GM18519 (cell line): Measurements from ENCODE around the gene RBM23.
A peak's percentile ranks its signal among the peaks of the same experiment; 100 is the strongest.
"Not testable (repeated sequence)": the region's sequence is repeated elsewhere in the genome, so short reads cannot be mapped to it uniquely, and the experiment has no call there.

Source experiments
- ATAC-seq: cut with Tn5 transposase; IDR thresholded peaks from one replicate; pipeline ENCODE4 v1.9.1; 2021; ENCODE audit warnings: mild to moderate bottlenecking, moderate library complexity; ENCODE audit not compliant: unreplicated experiment, low FRiP score

Gene RBM23

DNA sequence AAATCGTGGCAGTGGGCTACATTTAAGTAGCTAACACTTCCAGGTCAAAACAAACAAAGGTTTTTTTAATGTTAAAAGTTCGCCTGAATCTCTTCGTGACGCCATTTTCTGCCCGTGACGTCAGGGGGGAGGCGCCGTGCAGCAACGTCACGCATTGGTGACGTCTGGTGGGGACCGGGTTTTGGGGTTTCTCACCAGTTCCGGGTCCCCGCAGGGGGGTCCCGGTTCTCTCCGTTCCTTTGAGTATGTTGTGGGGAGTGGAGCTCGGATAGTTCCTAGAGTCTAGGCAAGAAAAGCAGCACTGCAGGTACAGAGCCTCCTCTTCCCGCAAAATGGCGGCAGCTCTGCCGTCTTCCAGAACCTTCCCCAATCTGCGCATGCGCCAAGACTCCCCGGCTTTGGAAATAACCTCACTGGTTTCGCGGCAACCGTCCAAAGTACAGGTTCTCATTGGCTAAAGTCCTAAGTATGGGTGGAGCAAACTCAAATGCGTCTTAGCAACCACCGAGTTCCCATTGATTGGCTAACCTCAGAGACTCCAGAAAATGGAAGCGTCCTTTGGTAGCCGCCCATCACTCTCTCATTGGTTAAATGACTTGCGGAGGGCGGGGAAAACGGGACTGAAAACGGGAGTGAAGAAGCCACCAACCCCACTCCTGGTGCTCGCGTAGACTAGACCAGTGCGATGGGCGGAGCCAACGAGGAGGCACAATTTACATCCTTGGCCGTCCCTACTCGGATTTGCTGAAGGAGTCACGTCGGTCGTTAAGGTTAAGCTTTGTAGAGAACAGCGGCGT, at the start of gene RBM23:
Gene RBM23, minus strand, starts transcription at position 346 of the 797 bp plus-strand sequence.
- peak; percentile 81 for ATAC-seq

DNA sequence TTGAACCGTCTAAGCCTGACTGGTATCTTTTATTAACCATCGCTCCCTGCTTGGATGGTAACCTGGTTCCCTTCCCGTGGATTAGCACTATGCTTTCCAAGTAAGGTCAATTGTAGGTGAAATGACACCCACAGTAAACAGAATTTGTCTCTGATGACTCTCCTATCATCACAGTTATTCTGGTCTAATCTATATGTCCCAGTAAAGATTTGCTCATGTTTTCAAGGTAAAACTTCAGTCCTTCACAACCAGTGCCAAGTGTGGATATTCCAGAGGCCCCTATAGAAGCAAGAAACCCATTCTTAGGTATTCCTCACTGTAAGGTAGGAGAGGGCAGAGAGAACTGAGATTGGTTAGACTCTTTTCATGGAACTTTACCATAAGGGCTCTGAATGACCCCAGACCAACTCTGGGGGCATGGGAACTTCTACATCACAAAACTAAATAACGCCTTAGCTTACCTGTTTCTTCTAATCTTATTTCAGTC, 47.9 kb upstream of the RBM23 start:
- ATAC-seq: no peak

DNA sequence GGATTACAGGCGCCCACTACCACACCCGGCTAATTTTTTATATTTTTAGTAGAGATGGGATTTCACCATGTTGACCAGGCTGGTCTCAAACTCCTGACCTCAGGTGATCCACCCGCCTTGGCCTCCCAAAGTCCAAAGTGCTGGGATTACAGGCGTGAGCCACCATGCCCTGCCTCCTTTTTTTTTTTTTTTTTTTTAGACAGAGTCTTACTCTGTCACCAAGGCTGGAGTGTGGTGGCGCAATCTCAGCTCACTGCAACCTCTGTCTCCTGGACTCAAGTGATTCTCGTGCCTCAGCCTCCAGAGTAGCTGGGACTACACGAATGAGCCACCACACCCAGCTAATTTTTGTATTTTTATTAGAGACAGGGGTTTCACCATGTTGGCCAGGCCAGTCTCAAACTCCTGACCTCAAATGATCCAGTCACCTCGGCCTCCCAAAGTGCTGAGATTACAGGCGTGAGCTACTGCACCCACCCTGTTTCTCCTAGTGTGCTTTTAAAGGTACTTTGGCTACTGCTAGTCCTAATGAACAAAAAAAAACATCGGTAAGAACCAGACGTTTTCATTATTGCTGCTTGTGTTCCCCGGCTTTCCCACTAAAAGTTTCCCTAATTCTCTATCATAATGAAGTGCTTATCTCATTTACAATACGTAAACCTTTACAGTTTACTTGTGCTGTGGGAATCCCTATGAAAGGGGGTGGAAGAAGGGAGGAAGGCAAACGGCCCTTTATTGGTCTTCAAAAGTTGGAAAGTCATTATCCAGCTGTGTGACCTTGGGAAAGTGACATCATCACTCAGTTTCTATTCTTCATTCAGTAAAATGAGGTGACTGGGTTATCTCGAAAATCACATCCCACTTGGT, 47.2 kb upstream of the RBM23 start:
- ATAC-seq: not testable (repeated sequence)

DNA sequence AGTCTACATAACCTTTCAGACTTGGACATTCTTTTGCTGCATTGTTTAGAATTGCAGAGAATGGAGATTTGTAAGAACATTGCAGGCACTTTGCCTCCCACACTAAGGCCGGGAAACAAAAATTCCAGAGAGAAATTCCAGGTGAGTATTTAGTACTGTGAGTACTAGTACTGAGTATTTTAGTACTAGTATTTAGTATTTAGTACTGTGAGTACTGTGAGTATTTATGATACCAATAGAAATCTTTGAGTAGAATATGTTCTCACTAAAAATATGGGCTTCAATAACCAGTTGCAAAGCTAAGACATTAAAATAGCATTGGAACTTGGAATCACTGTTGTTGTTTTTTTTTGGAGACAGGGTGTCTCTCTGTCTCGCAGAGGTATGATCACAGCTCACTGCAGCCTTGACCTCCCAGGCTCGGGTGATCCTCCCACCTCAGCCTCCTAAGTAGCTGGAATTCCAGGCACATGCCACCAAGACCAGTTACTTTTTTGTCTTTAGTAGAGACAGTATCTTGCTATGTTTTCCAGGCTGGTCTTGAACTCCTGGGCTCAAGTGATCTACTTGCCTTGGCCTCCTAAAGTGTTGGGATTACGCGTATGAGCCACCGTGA, 43.2 kb upstream of the RBM23 start:
- no peak for ATAC-seq

DNA sequence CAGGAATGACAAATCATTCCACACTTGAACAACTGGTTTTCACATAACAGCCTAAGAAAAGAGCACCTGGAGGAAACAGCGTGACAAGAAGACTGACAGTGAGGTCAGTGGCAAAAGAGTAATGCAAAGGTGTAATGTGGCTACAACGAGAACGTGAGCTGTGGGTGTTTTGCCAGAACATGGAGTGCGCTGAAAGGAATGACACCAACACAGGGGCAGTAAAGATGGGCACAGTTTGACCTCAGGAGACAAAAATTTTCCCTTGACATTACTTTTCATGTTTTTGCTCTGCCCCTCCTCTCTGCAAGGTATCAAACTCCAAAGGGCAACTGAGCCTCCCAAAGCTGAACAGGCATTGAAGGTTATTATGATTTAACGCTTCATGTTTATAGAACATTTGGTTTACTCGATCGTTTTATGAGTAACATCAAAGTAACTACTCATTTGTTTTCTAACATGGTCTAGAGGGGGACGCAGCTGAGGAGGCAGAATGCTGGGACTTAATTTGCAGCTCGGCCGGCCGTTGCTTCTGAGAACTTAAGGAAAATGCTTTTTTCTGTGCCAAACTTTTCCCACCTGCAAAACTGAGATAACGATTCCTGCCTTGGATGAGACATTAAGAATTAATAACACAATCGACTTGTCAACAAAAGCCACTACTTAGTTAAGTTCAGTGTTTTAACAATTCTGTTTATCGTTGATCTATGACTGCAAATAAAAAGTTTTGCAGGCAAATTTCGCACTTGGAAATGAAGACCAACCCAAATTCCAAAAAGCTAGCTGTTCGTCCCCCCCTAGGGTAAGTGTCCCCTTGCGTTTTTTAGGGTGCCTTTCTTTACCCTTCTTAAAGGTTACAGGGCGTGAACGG, 37.0 kb upstream of the RBM23 start:
- ATAC-seq: no peak

DNA sequence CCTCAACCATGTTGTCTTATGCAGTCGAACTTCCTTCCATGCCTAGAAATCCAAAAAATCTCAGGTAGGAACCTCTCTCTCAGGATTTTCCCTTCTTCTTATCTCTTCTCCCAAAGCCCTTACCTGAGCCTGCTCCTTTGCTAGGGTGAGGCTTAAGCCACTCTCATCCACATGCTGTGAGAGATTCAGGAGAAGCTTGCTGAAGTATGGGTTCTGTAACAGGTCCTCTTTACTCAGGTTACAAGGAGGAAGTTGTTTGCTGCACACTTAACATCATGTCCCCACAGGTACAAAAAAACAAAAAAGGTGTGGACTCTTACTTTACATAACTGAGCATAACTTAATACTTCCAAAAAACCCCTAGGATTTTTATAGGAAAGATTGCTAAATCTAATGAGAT, 33.5 kb upstream of the RBM23 start:
- no peak for ATAC-seq

DNA sequence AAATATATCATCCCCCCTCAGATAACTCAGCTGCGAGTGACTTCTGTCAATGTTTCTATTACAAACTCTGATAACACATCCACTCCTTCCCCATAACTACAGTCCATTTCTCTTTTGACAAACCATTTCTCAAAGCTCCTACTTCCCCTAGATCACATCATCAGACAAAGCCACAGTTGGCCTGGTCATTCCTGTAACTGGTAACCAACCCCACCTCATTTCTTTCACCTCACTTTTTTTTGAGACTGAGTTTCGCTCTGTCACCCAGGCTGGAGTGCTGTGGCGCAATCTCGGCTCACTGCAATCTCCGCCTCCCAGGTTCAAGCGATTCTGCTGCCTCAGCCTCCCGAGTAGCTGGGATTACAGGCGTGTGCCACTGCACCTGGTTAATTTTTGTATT, 32.8 kb upstream of the RBM23 start:
- ATAC-seq: not testable (repeated sequence)

DNA sequence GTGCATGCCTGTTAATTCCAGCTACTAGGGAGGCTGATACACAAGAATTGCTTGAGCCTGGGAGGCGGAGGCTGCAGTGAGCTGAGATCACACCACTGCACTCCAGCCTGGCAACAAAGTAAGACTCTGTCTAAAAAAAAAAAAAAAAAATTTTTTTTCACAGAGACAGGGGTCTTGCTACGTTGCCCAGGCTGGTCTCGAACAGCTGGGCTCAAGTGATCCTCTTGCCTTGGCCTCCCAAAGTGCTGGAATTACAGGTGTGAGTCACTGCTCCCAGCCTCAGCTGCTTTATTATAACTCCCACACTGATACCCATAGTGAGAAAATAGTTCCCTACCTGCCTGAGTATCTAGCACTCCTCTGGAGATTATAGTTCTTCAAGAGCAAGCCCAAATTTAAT, 26.7 kb upstream of the RBM23 start:
- ATAC-seq: no peak

DNA sequence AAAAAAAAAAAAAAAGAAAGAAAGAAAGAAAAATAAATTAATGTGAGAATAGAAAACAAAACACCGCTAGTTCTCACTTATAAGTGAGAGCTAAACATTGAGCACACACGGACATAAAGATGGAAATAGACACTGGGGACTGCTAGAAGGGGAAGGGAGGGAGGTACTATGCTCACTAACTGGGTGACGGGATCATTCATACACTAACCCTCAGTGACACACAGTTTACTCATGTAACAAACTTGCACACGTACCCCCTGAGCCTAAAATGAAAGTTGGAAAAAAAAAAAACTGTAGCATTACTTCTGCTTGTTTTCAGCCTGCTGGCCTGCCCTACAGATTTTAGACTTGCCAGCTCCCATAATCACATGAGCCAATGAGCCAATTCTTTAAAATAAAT, 20.7 kb upstream of the RBM23 start:
- ATAC-seq: no peak

DNA sequence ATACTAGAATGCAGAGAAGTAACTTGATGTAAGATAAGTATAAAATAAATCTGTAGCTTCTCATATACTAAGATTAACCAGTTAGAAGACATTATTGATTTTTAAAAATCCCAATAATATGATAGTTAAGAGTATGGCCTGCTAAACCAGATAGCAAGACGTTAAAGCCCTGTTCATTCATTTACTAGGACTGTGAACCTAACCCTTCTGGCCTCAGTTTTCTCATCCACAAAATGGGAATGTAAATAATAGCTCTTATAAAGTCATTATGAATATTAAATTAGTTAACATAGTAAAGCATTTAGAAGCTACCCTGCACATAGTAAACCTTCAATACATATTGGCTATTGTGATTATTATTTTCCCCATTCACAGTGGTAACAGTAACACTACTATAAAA, 16.2 kb upstream of the RBM23 start:
- no peak for ATAC-seq

DNA sequence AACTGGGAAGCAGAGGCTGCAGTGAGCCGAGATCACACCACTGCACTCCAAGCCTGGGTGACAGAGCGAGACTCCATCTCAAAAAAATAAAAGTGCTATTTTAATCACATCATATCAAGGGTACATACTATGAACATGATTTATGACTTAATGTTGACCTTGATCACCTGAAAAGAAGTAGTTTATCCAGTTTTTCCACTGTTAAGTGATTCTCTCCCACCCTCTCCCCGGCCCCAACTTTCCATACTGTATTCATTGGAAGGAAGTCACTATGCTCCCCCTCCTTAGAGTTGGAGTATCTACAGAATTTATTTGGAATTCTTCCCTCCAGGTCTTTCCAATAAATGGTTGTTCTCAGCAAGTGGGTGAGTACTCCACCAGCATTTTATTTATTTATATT, 13.2 kb upstream of the RBM23 start:
- ATAC-seq: no peak

DNA sequence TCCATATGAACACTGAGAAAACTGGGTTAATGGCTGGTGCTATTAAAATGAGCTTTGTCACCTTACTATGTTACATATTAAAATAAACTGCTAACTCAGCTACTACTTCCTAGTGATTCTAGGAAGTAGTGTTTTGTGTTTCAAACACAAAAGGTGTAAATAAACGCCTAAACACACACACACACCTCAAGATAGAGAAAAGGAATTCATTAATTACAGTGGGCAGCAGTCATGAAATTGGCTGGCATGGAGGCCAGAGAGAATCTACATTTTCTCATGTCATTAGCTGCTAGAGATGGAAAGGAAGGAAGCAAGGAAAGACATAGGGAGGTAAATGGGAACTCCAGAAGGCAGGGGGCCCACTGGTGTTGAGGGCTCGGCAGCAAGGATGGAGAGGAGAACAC, 11.0 kb upstream of the RBM23 start:
- no peak for ATAC-seq

DNA sequence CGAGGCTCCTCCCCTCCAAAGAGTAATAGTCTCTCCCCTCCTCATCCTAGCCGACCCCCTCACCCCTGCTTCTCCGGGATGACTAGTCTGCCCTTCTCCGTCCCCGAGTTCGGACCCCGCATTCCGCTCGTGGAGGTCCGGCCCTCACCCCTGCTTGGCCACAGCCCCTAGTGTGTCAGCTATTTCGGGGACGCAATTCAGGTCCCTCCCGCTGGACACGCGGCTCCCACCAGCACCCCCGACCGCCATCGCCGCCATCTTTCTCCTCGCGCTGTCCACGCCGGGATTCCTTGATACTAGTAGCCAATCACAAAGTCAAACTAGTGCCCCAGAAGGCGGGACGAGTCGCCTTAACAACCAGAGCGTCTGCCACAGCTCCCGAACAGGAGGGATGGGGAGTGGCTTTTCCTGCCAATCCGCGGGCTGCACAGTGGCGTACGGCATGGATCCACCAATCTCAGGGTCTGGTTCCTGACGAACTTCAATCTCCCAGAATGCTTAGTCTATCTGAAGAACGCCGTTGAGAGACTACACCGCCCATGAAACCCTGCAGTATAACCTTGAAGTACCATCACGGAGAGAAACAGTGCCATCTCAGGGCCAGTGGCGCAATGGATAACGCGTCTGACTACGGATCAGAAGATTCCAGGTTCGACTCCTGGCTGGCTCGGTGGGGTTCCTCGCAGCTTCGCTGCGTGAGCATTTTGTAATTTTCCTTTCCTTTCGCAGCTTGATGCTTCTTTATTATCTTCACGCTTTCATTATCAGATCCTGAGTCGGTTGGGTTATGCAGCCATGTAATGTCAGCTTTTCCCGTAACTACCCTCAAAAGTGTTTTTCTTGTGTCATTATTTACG, 10.4 kb upstream of the RBM23 start, which contains the start of gene PRMT5:
Gene PRMT5, minus strand, starts transcription at position 273 of the 857 bp plus-strand sequence. Its CDS starts 15 bp downstream, at position 258.
- peak; percentile 81 for ATAC-seq

DNA sequence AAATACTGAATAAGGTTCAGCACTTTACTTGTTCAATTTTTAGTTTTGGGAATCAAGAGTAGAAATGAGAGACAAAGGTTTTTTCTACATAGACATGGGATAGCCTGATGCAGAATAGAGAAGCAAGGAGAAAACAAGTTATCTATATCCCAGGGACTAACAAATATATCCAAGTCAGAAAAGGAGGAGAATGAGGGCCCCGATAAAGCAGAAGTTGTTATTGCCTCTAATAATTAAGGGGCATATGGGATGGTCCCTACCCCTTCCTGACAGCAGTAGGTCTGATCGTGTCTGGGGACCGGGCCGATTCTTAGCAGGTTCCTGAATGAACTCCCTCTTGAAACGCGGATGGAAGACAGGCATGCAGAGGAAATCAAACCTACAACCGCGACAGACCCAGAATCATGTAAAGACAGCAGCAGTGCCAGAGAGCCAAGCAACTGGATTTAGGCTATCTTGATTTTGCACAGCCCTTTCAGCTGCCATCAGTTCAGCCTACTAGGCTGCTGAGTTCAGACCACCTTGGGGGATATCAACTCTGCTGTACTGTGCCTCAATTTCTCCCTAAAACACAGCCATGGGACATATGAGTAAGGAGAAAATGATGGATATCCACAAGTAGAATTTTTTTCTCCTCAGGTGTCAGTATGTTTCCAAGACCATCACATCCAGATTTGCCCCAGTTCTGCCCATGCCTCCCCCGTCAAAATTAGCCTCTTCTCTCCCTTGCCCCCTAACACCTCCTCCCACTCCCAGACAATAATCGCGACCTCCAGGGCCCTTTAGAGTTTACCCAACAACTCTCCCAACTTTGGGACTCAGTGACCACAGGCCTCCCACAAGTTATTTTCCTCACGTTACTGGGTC, 9.5 kb upstream of the RBM23 start:
- no peak for ATAC-seq

DNA sequence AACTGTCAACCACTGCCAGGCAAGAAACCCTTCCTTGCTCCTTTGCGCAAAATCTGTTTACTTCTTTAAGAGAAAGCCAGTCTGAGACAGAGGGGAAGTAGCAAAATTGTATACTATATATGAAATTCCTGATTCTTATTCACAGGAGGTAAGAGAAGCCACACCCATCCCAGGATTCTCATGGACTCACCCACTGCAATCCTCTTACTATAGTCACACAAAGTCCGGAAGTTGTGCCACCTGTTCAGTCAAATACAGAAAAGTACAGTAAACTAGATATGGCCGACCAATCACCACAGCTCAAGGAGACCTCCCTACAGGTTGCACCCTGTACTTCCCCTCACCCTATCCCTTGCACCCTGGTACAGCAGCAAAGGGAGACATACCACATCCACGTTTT, 7.4 kb upstream of the RBM23 start:
- no peak for ATAC-seq

DNA sequence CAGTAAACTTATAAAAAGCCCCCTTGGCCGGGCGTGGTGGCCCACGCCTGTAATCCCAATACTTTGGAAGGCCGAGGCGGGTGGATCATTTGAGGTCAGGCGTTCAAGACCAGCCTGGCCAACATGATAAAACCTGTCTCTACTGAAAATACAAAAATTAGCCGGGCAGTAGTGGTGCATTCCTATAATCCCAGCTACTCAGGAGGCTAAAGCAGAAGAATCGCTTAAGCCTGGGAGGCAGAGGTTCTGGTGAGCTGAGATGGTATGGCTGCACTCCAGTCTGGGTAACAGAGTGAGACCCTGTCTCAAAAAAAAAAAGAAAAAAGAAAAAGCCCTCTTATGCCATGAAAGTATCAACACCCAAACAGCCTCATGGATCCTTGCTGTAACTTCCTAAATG, 6.6 kb upstream of the RBM23 start:
- no peak for ATAC-seq

DNA sequence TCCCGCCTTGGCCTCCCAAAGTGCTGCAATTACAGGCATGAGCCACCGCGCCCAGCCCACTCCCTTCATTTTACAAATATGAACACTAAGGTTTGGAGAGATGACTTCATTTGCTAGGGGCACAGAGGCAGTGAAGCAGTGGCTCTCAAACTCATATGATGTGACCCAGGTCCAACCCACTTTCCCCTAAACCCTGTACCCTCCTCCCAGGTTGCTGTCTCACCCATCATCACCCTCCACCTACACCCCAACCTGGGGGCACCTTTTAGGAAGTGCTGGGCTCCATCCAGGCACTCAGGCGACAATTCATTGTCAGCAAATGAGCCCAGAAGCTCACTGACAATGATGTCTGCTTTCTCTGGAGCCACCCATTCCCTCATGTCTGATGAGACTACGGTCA, 4.8 kb upstream of the RBM23 start:
- no peak for ATAC-seq

DNA sequence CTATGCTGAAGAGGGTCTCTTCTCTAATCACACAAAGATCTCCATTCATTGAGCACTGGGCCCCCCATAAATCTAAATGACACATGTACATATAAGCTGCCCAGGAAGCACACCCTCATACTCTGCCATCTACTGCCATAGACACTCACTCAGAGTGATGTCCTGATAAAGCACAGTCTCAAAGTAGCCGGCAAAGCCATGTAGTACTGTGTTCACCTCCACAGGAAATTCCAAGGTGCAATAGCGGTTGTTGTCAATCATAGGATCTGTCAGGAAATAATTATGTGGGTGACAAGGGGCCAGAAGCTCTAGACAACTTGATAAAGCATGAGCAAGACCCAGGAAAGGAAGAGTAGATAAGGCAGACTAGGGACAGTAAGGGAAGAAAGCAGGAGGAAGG, 3.3 kb upstream of the RBM23 start:
- no peak for ATAC-seq
